HG03039 (cell line): ENCODE results near the gene ATP2C1.
"Not testable (repeated sequence)": the region's sequence is repeated elsewhere in the genome, so short reads cannot be mapped to it uniquely, and the experiment has no call there.

ENCODE experiments used
- ATAC-seq: cut with Tn5 transposase; IDR thresholded peaks from one replicate; pipeline ENCODE4 v1.9.1; 2021; ENCODE audit warnings: mild to moderate bottlenecking, moderate library complexity; ENCODE audit not compliant: unreplicated experiment

The ATP2C1 gene

DNA sequence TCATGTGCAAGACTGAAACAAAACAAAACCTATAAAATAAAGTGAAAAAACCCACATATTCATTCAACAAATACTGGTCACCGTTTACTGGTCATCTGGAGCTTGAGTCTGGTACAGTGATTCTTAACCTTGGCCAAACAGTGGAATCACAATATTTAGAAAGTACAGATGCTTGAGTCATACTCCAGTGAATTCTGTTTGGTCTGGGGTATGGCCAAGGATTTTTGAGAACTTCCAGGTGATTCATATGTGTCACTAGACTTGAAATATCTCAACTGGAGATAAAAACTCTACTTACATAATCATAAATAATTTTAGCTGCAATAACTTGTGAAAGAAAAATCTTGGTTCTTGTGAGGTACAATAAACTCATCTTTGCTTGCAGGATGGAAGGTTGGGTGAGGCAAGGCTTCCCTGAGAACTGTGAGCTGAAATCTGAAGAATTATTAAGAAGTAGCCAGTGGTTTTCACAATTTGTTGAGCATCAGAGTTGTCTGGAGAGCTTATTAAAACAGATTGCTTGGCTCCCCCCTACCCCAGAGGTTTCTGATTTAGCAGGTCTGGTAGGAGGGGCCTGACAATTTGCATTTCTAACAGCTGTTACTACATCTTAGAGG is 142.4 kb downstream of the ATP2C1 start:
- no peak for ATAC-seq

DNA sequence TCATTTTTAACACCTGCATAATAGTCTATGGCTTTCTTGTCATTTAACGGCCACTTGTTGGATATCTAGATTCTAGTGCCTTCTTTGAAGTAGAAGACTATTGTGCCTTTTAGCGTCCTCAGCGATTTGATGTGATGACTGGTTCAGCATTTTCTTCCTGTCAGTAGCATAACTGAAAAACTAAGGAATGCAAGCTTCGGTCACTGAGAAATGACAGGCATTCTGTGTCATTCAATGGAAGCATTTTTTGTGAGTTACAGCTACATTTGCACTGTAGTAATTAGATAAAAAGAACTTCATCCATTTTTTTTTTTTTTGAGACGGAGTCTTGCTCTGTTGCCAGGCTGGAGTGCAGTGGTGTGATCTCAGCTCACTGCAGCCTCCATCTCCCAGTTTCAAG is 143.1 kb downstream of the ATP2C1 start:
- no peak for ATAC-seq

DNA sequence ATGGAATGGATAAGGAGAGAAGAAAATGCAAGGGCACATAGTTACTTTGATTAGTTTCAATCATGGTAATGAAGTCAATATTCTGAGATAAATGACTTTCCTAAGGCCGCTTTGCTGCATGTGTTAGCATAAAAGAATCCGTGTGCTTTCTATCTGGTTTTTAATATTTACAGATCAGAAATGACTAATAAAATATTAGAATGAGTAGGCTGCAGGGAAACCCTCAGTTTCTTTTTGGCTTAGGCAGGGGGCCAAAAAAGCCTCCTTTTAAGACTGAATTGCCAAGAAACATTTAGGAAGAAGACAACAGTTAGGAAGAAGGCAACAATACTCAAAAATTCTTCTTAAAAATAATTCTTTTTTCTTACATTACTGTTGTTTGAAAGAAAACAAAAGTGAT is 144.4 kb downstream of the ATP2C1 start:
- no peak for ATAC-seq

DNA sequence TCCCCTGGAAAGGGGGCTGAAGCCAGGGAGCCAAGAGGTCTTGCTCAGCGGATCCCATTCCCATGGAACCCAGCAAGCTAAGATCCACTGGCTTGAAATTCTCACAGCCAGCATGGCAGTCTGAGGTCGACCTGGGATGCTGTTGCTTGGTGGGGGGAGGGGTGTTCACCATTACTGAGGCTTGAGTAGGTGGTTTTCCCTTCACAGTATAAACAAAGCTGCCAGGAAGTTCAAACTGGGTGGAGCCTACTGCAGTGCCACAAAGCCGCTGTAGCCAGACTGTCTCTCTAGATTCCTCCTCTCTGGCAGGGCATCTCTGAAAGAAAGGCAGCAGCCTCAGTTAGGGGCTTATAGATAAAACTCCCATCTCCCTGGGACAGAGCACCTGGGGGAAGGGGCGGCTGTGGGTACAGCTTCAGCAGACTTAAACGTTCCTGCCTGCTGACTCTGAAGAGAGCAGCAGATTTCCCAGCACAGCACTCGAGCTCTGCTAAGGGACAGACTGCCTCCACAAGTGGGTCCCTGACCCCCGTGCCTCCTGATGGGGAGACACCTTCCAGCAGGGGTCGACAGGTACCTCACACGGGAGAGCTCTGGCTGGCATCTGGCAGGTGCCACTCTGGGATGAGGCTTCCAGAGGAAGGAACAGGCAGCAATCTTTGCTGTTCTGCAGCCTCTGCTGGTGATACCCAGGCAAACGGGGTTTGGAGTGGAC is 148.5 kb downstream of the ATP2C1 start:
- not testable (repeated sequence) for ATAC-seq

DNA sequence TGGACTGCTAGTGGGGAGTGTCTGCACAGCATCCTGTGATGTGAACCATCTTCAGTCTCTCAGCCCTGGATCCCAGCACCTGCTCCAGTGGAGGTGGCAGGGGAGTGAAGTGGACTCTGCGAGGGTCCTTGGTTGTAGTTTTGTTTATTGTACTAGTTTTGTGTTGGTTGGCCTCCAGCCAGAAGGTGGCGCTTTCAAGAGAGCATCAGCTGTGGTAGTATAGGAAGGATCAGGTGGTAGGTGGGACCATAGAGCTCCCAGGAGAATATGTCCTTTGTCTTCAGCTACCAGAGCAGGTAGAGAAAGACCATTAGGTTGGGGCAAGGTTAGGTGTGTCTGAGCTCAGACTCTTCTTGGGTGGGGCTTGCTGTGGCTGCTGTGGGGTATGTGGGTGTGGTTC is 153.7 kb downstream of the ATP2C1 start:
- no peak for ATAC-seq

DNA sequence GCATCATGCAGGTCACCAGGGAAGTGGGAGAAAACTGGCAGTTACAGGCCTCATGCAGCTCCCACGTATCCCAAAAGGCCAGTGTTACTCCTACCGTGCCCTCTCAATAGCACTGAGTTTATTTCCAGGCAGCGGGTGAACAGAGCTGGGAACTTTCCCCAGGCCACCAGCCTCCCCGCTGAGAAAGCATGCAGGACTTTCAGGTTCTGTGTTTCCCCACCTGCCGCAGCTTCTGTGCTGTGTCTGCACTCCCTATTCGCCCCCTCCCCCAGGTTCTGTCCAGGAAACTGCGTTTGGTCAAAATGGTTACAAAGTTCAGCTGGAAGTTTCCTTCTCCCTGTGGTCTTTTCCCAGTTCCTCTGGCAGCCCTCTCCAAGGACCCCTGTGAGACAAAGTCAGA is 154.1 kb downstream of the ATP2C1 start:
- no peak for ATAC-seq

DNA sequence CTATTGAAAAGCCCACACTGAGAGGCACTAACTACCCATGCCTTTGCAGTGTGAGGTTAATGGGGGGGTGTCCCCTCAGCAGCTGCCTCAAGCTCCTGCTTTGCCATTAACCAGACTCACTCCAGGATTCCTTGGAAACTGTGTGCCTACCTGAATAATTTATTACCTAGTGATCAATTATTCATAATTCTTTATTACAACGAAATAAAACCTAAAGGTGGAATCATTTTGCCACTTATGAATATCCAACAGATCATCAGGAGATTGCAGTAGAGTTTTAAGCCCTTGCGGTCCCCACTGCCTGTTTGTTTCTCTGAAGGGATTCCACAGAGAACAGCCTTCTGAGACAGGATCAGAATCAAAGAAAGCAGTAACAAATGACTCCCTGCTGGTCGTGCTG is 156.1 kb downstream of the ATP2C1 start:
- ATAC-seq, result no peak

DNA sequence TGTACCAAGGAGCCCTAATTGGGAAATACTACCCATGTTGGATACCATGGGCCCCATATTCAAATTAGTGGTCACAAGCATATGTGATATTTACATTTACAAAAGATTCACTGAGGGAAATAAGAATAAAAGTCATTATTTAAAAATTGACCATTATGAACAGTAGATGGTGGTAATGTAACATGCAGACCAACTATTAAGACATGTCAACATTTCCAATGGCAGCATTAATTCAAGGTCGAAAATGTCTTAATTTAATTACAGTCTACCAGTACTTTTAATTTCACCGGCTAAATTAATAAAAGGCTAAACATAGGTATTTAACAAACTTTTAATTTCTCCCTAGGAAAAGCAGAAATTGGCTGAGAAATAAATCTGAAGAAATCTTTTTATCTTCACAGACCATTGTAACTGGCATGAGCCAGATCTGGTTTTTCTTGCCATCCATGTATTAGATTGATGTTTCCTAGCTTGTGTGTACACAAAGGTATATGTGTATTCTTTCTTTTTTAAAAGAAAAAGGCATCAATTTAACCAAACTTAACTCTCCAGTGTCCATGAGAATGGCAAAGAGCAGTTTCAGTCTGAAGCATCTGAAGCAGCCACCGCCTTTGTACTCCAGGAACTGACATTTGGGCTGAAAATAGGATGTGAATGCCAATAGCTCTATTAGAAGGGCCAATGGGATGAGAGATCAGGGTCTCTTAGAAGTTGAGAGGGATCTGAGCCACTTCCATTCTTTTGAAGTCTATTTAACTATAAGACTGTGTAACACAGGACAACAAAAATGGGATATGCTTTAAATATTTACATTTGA is 159.4 kb downstream of the ATP2C1 start:
- ATAC-seq, result no peak
